GM19372 (cell line): Measurements from ENCODE around the gene KCNMB2.
"Not testable (repeated sequence)": the region's sequence is repeated elsewhere in the genome, so short reads cannot be mapped to it uniquely, and the experiment has no call there.

Source experiments
- ATAC-seq: cut with Tn5 transposase; IDR thresholded peaks from one replicate; pipeline ENCODE4 v1.9.1; 2021; ENCODE audit warnings: mild to moderate bottlenecking, low read depth, moderate library complexity; ENCODE audit not compliant: unreplicated experiment

The KCNMB2 gene

DNA sequence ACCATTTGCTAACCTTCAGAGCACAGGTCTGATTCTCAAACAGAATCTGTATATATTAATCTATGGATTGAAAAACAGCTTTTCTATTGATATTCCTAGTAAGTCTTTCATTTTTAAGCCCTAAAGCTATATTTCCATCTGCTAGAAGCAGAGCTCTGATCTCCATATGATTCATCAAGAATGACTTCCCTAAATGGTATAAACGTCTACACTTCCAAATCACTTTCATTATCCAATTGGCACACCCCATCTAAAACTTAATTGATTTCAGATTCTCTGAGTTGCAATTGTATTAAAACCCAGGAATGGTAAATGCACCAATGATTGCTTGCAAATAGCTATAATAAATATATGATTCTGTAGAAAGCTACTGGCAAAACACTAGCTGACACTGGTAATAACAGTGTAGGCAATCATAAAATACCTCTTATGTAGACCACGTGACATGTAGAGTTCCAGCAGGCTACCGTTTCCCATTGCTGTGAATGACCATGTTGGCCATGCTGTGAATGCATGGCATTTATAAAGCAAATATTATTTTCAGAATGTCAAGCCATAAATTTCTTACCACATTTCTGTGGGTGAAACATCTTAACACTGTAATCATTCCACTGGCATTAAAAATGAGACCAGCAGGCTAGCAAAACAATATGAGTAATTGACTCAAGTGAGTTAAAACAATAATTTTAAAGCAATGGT lies 309.3 kb downstream of the KCNMB2 start:
- ATAC-seq, result no peak

DNA sequence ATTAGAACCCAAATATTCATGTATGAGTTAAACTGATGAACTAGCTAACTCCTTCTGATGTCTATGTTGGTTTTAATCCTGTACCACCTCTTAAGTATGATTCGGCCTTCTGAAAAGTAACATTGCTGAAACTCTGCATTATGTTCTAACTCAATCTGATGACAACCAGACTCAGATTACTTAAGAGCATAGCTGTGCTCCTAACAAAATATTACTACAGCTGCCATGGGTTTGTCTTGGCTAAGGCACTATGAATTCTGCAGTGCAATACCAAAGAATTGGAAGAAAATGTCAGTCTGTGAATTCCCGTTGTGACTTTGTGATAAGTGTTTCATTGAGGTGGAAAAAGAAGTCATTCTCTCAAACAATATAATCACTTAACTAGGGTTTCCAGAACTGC lies 311.0 kb downstream of the KCNMB2 start:
- no peak for ATAC-seq

DNA sequence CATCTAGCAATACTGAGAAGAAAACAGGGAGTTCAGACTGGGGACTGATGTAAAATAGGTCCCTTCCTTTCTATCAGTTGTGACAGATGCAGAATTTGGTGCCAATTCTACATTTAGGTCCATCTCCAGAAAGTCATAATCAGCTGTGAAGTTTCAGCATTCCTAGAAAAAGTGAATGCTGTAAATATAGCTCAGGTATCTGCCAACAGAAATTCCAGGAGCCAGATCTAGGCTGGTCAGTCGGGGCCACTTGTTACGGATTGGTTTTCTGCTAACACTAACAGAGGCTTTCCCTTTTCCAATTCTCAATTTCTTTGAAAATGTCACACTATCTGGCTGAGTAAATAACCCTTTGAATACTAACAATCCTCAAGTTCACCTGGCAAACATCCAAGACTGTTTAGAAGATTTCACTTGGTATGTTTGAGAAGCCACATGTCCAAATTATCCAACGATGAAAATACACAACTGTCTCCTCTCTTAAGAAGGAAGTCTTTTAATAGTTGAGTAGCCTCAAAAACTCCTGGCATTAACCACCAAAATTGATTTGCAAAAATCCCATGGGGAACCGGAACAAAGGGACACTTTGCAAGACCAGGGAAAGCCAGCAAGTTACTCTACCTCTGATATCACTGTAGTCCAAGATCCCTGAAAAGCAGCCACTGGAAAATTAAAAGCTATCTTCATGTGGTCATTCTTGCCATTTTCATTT lies 313.1 kb downstream of the KCNMB2 start:
- ATAC-seq, result no peak

- no peak for ATAC-seq
Observed at GRCh38 chr3:178850450-178851190, 314.4 kb downstream of the KCNMB2 start.

- no peak for ATAC-seq
Observed at GRCh38 chr3:178851564-178851963, 315.3 kb downstream of the KCNMB2 start.

GRCh38 chr3:178856804-178857203 lies 320.6 kb downstream of the KCNMB2 start:
- ATAC-seq, result no peak

DNA sequence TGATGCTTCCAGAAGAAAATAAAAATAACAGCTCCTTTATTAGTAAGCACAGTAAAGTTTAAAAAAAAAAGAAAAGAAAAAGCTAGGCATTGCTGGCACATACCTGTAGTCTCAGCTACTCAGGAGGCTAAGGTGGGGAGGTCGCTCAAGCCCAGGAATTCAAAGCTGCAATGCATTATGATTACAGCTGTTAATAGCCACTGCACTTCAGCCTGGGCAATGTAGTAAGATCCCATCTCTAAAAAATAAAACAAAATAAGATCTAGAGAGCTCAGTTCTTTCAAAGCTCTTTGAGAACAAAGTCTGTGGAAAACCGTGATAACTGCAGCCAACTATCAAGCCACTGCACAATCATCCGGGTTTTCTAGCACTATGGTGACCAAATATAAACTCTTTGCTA lies 323.1 kb downstream of the KCNMB2 start:
- ATAC-seq, result no peak

DNA sequence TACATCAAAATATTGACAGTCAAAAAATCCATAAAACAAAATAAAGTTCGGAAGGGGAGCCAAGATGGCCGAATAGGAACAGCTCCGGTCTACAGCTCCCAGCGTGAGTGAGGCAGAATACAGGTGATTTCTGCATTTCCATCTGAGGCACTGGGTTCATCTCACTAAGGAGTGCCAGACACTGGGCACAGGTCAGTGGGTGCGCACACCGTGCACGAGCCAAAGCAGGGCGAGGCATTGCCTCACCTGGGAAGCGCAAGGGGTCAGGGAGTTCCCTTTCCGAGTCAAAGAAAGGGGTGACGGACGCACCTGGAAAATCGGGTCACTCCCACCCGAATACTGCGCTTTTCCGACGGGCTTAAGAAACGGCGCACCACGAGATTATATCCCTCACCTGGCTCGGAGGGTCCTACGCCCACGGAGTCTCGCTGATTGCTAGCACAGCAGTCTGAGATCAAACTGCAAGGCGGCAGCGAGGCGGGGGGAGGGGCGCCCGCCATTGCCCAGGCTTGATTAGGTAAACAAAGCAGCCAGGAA lies 323.7 kb downstream of the KCNMB2 start:
- not testable (repeated sequence) for ATAC-seq

DNA sequence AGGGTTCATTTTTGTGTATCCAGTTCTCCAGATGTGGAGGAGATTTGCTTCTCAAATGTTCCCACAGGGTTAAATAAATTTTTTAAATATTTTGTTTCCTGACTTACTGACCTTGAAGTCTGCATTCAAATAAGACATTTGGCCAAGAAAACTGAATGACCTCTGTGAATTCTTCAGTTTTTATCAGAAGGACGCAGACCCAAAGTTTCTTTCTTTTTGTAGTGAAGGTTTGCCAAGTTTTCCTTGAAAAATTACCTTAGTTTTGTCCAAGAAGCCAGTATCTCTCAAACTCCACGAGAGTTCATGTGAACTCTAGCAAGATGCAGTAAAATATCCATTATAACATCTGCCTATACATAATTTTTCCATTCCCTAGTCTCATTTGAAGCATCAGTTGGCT lies 332.4 kb downstream of the KCNMB2 start:
- no peak for ATAC-seq

- no peak for ATAC-seq
Observed at GRCh38 chr3:178870085-178870484, 333.8 kb downstream of the KCNMB2 start.

DNA sequence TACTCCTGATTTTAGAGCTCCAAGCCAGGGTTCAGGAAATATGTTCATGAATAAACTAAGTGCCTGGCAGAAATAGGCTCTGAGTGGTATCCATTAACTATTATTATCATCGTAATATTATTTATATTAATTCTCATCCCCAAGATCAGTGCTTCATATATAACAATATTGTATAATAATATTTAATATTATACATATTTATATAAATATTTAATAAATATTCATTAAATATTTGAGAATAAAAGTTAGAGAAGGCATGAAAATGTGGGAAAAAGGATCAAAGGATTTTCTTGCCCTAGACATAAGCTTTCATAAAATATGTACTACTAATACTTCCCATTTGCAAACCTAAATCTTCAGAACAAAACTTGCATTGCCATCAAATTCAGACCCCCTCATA lies 338.9 kb downstream of the KCNMB2 start:
- no peak for ATAC-seq

DNA sequence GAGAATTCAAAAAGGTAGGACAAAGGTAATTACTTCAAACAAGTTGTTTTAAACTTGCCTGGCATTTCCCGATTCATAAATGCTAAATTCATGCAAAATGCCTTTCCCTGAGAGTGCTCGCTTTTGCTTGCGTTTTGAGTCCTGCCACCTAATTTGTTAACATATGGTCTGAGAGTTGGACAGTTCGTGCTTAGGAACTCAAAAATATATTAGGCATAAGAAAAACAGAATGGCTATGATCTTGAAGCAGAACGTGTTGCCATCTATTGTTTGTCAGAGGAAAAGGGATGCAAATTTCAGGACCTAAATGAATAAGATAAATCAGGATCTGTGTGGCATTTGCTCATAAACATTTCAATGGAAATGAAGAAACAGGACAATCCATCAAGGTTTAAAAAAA lies 339.6 kb downstream of the KCNMB2 start:
- ATAC-seq, result no peak

DNA sequence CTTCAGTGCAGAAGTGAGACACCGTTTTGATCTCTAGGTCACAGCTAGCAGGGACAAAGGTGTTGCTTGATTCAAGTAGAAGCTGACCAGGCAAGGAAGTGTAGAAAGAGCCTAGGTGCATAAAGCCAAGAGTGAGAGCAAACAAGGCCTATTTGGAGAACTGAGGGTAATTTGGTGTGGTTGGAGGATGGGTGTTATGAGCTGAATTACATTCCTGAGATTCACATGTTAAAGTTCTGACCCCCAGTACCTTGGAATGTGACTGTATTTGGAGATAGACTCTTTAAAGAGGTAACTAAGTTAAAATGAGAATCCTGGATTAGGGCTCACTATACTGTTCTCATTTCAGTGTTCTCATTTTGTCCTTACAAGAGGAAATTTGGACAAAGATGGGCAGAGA lies 344.0 kb downstream of the KCNMB2 start:
- no peak for ATAC-seq
